Measurements from ENCODE around the gene GDPD1. TPM values are rescaled to one million over a fixed set of nuclear protein-coding genes. Genes with fewer than 3 reads are reported as not detected.
A peak's percentile ranks its signal among the peaks of the same experiment; 100 is the strongest.
"Not testable (repeated sequence)": the region's sequence is repeated elsewhere in the genome, so short reads cannot be mapped to it uniquely, and the experiment has no call there.

The GDPD1 gene
- polyA plus RNA-seq (ENCODE audit: insufficient read length in 12 of 12), result 1 to 10 TPM in 10 of 12 donors, not detected in 2; 1.5 to 4.0 (median 2.4) TPM
- long read RNA-seq, donor 1, result 0 reads
- long read RNA-seq, donor 2, result 0 reads
- long read RNA-seq, donor 3, result 0 reads
- long read RNA-seq, donor 4, result 0 reads
- long read RNA-seq, donor 5, partial matches to known transcripts, result 0 of 1 reads
- long read RNA-seq, donor 5, other reads (novel, unspliced or antisense), result 0 of 1 reads
- long read RNA-seq, donor 6, result 0 reads
- long read RNA-seq, donor 7, result 0 reads
- long read RNA-seq, donor 8, result 0 reads
- long read RNA-seq, donor 9, result 0 reads
- long read RNA-seq, donor 10, result 0 reads
- long read RNA-seq, donor 11, result 0 reads

- peak; percentile 94 for DNase-seq
Measured at GRCh38 chr17:59220328-59221158, at the start of gene GDPD1. Gene GDPD1 (plus strand): TSS chr17:59220511. CDS start chr17:59220610, 99 bp downstream.

GRCh38 chr17:59172436-59173004 is 47.8 kb upstream of the GDPD1 start:
- no peak for DNase-seq

GRCh38 chr17:59174671-59175070 is 45.6 kb upstream of the GDPD1 start:
- DNase-seq, result no peak

DNA sequence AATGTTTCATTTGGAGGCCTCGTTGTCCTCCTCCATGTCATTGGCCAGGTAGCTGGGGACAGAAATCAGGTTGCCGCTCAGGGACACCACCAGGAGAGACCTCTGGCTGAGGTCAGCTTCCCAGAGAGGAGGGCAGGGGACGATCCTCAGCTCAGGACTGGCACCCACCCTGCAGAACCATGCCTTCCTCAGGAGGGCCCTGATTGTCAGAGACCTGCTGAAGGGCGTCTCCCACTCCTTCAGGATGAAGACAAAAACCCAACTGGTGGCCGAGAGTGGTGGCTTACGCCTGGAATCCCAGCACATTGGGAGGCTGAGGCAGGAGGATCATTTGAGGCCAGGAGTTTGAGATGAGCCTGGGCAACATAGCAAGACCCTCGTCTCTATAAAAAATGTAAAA is 45.2 kb upstream of the GDPD1 start:
- DNase-seq, result no peak

DNA sequence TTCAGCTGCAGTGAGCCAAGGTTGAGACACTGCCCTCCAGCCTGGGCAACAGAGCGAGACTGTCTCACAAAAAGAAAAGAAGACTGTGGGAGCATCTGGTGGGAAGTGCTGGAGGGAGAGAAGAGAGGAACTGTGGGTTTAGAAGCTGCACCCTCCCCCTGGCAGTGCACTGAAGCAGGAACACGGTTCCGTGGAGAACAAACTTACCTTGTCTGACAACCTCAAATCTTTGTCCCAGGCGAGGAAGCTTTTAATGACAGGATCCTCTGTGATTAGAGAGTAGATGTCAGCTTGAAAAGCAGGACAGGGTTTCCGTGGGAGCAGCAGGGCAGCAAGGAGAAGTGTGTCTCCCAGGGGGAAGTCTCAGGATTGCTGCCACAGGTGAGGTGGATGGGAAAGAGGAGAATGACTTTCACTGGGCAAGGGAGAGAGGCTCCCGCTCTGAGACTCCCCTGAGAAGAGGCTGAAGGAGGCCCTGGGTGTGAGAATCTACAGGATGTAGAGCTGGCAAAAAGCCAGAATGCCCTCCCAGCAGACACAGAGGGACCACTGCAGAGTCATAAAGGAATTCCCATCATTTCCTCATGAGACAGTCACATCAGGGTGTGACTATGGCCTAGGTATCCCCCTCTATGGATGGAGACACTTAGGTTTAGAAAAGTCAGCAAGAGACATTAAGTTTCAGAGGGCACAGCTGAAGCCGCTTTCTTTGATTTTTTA is 41.9 kb upstream of the GDPD1 start:
- no peak for DNase-seq

GRCh38 chr17:59179601-59180000 is 40.7 kb upstream of the GDPD1 start:
- not testable (repeated sequence) for DNase-seq

GRCh38 chr17:59180626-59181025 is 39.7 kb upstream of the GDPD1 start:
- DNase-seq, result no peak

DNA sequence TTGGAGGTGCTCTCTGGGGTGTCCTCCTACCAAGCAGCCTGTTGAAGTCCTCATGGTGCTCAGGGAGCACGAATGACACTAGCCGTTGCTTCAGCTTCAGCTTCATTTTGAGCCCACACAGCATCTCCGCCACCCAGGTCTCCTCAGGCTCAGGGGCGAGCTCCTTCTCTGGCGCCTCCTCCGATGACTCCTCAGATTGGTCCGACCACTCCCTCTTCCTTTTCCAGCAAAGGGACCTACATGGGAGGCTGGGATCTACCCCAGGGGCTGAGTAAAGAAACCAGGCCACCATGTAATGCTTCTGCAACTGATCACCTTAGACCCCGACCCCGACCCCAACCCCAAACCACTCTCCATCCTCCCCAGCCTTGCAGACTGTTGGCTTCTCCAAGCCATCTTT is 38.8 kb upstream of the GDPD1 start:
- DNase-seq, result no peak

DNA sequence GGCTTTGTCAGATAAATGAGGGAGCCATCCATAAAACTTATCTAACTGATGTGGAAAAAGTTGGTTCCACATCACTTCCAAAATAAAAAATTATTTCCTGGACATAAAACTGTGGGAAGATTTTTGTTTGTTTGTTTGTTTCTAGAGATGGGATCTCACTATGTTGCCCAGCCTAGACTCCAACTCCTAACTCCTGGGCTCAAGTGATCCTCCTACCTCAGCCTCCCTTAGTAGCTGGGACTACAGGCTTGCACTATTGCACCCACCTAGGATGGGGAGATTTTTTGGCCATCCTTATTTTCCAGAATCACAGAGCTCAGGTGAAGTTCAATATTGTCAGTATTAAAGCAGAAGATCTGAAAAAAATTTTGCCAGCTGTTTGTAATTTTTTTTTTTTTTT is 34.3 kb upstream of the GDPD1 start:
- DNase-seq, result no peak

GRCh38 chr17:59186850-59187249 is 33.5 kb upstream of the GDPD1 start:
- no peak for DNase-seq

DNA sequence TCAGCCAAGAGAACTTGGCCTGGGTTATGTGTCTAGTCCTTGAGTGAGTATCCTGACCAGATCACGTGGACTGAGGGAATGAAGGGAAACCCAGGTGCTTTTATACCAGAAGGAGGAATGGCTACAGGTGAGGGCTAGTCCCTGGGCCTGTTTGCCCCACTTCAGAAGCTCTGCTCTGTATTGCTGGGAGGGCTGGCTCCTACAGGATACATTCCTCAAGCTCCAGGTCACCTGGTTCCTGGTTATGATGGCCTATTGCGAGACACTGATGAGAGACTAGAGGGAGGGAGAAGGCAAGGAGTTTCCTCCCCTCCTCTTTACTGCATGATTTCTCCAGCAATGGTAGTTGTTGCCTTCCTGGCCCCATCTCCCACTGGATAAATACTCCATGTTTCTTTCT is 29.5 kb upstream of the GDPD1 start:
- DNase-seq, result no peak

DNA sequence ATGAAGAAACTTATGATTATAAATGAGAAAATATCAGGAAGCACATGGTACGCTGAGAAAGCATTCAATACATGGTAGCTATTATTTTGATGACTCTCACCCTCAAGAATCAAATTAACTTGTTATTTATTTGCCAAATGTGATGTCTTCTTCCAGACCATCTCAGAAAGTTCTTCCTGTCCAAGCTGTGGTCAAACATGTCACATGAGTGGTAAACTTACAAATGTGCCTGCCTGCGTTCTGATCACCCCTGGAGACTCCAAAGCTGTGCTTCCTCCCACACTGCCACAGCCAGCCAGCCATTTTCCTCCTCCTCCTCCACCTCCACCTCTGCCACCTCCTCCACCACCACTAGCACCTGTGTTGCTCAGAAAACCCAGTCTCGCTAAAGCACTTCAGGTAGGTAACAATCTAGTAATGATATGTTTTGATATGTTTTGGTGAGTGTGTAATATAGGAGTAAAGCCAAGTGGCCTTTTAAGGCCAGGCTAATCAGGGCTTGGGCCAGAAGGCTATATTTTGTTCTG is 26.9 kb upstream of the GDPD1 start:
- DNase-seq, result no peak

- no peak for DNase-seq
Measured at GRCh38 chr17:59199398-59199797, 20.9 kb upstream of the GDPD1 start.

- no peak for DNase-seq
Measured at GRCh38 chr17:59202320-59202719, 18.0 kb upstream of the GDPD1 start.

DNA sequence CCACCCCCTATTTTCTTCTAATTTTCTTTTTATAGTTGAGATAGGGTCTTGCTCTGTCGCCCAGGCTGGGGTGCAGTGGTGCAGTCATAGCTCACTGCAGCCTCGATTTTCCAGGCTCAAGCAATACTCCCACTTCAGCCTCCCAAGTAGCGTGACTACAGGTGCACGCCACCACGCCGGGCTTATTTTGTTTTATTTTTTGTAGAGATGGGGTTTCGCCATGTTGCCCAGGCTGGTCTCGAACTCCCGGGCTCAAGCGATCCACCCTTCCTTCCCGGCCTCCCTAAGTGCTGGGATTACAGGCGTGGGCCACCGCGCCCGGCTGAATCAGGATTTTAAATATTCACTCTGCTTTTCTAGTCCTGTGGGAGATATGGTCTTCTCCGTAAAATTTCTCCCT is 941 bp upstream of the GDPD1 start:
- no peak for DNase-seq

GRCh38 chr17:59219992-59220327 is 351 bp upstream of the GDPD1 start:
- no peak for DNase-seq

- DNase-seq, result peak; percentile 23
Measured at GRCh38 chr17:59221159-59221847, 992 bp downstream of the GDPD1 start.

DNA sequence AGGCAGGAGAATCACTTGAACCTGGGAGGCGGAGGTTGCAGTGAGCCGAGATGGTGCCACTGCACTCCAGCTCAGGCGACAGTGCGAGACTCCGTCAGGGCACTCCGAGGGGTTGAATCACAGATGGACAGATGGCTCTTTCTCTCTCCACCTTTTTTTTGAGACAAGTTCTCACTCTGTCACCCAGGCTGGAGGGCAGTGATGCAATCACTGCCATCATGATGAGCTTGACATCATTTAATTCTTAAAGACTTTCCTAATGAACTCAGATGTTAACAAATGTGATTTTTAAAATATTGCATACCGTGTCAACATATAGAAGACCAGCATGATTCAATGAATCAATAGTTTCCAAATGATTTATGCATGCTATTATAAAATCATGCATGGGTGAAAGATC is 3.5 kb downstream of the GDPD1 start:
- no peak for DNase-seq

DNA sequence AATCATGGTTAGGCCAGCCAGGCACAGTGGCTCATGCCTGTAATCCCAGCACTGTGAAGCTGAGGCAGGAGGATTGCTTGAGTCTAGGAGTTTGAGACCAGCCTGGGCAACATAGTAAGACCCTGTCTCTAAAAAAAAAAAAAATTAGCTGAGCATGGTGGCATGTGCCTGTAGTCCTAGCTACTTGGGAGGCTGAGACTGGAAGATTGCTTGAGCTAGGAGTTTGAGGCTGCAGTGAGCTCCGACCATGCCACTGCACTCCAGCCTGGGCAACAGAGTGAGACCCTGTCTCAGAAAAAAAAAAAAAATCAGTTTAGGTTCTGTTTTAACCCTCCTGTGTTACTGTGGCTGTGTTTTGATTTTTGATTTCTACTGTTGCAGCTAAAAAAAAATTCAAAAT is 8.3 kb downstream of the GDPD1 start:
- DNase-seq, result not testable (repeated sequence)

- no peak for DNase-seq
Measured at GRCh38 chr17:59230764-59231163, 10.5 kb downstream of the GDPD1 start.

- DNase-seq, result no peak
Measured at GRCh38 chr17:59234631-59235030, 14.3 kb downstream of the GDPD1 start.
